Epithelial cell of proximal tubule (primary cell): ENCODE measurements around the gene MAPK4. TPM values are rescaled to one million over a fixed set of nuclear protein-coding genes. Genes with fewer than 3 reads are reported as not detected.
"Not testable (repeated sequence)": the region's sequence is repeated elsewhere in the genome, so short reads cannot be mapped to it uniquely, and the experiment has no call there.

Source experiments
- DNase-seq: peaks from one replicate; pipeline ENCODE4 v3.0.0-alpha.2; 2011; ENCODE audit warnings: low read depth
- H3K4me3 ChIP-seq: 2 replicates; pipeline ENCODE4 v1.5.1; 2011; ENCODE audit warnings: low read depth, mild to moderate bottlenecking, low read length
- CTCF ChIP-seq: conservative IDR thresholded peaks from 2 replicates; pipeline ENCODE4 v1.5.1; 2012; ENCODE audit warnings: low read depth, mild to moderate bottlenecking, low read length
- total RNA-seq: library from RNA; depleted of rRNA; stranded (reverse); fragments of >200 nt; gene quantifications from 2 replicates; pipeline ENCODE4 v1.2.3, GENCODE V29; 2015

MAPK4 gene
- total RNA-seq, 1 donor from 2014 or later: 1.3 TPM

- no peak overlapping the region for H3K4me3 ChIP-seq
- DNase-seq: no peak
- TF ChIP-seq CTCF: no peak
Measured at GRCh38 chr18:50706199-50706598, 146.3 kb downstream of the MAPK4 start.

DNA sequence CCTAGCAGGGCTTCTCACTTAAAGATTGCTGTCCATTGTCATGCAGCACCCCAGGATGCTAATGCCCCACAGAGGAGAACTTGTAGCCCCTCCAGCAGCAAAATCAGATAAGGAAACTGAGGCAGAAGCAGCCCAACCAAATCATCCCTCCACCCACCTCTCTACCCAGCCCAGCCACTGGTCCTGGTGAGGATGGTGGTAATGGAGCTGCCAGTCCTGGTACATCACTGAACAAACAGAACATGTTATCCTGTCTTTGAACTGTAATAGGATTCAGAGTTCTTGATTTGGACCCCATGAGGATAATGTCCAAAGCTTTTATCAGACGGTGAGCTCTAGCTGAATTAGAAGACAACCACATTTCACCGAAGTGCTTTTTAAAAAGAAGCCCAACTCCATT is 146.8 kb downstream of the MAPK4 start:
- no peak for DNase-seq
- no peak overlapping the region for H3K4me3 ChIP-seq

DNA sequence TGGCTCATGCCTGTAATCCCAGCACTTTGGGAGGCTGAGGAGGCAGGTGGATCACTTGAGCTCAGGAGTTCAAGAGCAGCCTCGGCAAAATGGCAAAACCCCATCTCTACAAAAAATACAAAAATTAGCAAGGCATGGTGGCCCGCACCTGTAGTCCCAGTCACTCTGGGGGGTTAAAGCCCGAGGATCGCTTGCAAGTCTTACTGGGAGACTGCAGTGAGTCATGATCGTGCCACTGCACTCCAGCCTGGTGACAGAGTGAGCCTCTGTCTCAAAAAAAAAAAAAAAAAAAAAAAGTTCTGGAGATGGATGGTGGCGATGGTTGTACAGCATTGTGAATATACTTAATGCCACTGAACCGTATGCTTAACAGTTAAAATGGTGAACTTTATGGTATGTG is 147.4 kb downstream of the MAPK4 start:
- DNase-seq, H3K4me3 ChIP-seq: not testable (repeated sequence)

More for the DNA sequence above, 146.8 kb downstream of the MAPK4 start:
- no peak for TF ChIP-seq CTCF

DNA sequence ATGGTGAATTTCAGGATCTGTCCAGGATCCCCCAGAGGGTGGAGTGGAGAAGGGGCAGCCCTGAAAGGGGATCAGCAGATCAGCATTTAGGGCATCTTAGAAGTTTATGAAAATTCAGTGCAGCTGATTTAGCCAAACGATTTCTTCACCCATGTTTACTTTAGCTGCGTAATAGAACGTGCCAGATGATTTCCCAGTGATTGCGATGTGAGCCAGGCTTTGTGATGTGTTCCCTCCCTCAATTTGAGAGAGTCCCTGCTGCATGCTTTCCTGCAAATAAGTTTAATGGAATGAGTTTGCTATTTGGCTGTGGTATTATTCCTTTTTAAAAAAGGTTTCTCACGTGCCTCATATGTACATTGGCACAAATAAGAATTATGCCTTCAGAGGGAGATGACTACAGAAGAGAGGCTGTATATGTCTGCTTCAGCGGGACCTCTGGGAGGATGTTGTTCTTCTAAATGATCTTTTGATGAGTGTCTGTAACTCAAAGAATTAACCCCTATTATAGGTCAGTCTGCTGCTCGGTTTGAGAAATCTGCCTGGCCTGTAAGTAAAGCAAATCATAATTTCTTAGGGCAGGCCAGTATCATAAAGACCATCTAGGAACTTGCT is 148.1 kb downstream of the MAPK4 start:
- no peak for TF ChIP-seq CTCF
- no peak overlapping the region for H3K4me3 ChIP-seq
- DNase-seq: no peak

GRCh38 chr18:50709193-50709592 is 149.3 kb downstream of the MAPK4 start:
- no peak overlapping the region for H3K4me3 ChIP-seq
- no peak for TF ChIP-seq CTCF
- DNase-seq: no peak

DNA sequence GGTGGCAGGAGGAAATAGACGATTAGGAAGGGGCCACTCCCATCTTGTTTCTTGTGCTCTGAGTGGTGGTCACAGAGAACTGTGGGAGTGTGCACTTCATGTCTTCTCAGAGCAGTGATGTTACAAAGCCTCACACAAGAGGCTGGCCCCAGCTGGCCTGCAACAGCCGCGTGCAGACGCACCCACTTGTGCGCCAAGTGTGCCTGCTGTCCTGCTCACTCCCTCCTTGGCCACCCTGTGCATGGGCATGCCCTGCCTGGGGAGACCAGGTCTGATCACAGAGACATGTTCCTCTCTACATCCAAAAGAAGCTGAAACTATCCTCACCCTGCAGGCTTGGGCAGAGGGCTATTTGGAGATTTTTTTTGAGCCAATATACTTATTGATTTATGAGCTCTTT is 151.5 kb downstream of the MAPK4 start:
- H3K4me3 ChIP-seq: no peak overlapping the region
- DNase-seq: no peak
- TF ChIP-seq CTCF: no peak

DNA sequence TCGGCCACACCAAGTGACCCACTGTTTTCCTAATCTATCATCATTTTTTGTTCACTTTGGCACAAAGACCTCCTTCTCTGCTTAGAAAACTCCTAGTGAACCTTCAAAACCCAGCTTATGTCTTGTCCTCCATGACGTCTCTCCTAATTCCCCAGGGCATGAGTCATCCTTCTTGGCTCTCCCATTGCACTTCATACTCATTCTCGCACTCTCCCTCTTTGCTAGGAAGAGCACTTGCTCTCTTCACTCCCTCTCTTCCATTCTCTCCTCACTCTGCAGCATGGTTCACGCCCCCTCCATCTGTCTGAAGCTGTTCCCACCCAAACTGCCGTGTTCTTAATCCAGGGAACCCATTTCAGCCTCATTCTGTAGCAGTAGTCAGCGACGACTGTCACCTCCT is 156.0 kb downstream of the MAPK4 start:
- no peak overlapping the region for H3K4me3 ChIP-seq
- DNase-seq: no peak
- no peak for TF ChIP-seq CTCF
